ENCODE results near the gene VANGL1. TPM values are rescaled to one million over a fixed set of nuclear protein-coding genes. Genes with fewer than 3 reads are reported as not detected.
A peak's percentile ranks its signal among the peaks of the same experiment; 100 is the strongest.

VANGL1 gene
- total and polyA plus RNA-seq, 2 of the 8 experiments (the other 6 are each of a cell fraction or from before 2014, with no cell fraction given) = 9.4 to 13.4 TPM

DNA sequence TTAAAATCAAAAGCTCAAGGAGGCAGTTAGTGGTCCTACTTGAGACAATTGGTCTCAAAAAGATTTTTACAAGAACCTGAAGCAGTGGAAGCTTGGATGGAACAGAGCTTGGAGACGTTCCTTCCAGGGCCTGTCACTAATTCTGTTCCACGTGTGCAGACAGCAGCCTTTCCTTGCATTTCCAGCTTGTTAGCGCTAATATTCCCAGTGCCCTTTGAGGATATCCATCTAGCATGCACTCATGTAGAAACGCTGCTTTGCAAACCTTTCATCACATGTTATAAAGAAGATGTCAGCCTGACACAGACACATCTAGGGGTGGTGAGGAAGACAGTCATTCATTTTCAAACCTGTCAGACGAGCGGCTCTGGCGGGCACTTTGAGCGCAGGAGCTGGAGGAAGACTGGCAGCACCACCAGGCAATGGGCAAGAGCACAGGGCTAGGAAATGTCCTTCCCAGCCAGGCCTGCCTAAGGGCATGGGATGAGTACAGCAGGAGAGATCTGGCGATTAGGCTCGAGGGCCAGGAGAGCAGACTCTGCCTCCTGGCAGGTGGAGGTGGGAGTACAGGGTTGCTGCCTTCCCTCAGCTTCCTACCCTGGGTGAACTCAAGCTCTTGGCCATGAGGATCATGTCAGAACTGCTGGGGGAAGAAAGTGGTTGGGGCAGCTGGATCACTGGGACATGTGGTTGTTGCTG is 71.3 kb downstream of the VANGL1 start (continued):
- TF ChIP-seq BACH1 (IDR thresholded peaks at IDR 0.05; ENCODE audit: low read length) (no peak), POLR2AphosphoS5 (IDR thresholded peaks at IDR 0.05; ENCODE audit: low read depth, low read length) (no peak), YY1 (IDR thresholded peaks at IDR 0.05; ENCODE audit: low read depth, low read length) (no peak)
- TF ChIP-seq, protein P1, sequence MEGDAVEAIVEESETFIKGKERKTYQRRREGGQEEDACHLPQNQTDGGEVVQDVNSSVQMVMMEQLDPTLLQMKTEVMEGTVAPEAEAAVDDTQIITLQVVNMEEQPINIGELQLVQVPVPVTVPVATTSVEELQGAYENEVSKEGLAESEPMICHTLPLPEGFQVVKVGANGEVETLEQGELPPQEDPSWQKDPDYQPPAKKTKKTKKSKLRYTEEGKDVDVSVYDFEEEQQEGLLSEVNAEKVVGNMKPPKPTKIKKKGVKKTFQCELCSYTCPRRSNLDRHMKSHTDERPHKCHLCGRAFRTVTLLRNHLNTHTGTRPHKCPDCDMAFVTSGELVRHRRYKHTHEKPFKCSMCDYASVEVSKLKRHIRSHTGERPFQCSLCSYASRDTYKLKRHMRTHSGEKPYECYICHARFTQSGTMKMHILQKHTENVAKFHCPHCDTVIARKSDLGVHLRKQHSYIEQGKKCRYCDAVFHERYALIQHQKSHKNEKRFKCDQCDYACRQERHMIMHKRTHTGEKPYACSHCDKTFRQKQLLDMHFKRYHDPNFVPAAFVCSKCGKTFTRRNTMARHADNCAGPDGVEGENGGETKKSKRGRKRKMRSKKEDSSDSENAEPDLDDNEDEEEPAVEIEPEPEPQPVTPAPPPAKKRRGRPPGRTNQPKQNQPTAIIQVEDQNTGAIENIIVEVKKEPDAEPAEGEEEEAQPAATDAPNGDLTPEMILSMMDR (IDR thresholded peaks at IDR 0.05; ENCODE audit: control extremely low read depth in 1 of 3, insufficient read depth in 1 of 3, low read depth in 1 of 3, low read length in 3 of 3) = peak in 2 of 3 experiments; percentile 23 to 25; a peak in 2 of 4 replicates
- TF ChIP-seq, protein P2, sequence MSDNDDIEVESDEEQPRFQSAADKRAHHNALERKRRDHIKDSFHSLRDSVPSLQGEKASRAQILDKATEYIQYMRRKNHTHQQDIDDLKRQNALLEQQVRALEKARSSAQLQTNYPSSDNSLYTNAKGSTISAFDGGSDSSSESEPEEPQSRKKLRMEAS (IDR thresholded peaks at IDR 0.05) = no peak

Measured in H1 (cell line).